ENCODE measurements around the gene KRTAP9-6. TPM values are rescaled to one million over a fixed set of nuclear protein-coding genes. Genes with fewer than 3 reads are reported as not detected.
"Not testable (repeated sequence)": the region's sequence is repeated elsewhere in the genome, so short reads cannot be mapped to it uniquely, and the experiment has no call there.

Gene KRTAP9-6
- total RNA-seq, 4 donors from 2014 or later, result not detected

DNA sequence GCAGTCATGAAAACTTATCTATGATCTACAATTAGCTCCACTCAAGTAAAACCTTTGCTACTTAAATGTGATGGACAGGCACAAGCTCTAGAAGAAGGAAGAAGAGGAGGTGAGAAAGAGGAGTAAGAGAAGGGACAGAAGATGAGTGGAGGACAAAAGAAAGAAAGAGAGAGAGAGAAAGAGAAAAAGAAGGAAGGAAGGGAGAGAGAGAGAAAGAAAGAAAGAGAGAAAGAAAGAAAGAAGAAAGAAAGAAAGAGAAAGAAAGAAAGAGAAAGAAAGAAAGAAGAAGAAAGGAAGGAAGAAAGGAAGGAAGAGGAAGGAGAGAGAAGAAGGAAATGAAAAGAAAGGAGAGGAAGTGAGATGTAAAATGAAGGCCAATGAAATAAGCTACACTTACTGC is 35.1 kb upstream of the KRTAP9-6 start:
- H3K27me3 ChIP-seq, result no peaks in the 10 kb centered on the region

GRCh38 chr17:41231731-41232130 is 33.4 kb upstream of the KRTAP9-6 start:
- no peaks in the 10 kb centered on the region for H3K27me3 ChIP-seq
- H3K27ac ChIP-seq, result no peak overlapping the region
- intact Hi-C loops (cut with DNase I; ENCODE audit: low total_unique reads), result no loop called here
- no peaks in the 10 kb centered on the region for H3K36me3 ChIP-seq
- no peaks in the 10 kb centered on the region for H3K4me1 ChIP-seq
- DNase-seq, result no peak
- H3K4me3 ChIP-seq, result no peak overlapping the region
- no peak for TF ChIP-seq POLR2A (IDR thresholded peaks at IDR 0.05)
- TF ChIP-seq, protein P1, sequence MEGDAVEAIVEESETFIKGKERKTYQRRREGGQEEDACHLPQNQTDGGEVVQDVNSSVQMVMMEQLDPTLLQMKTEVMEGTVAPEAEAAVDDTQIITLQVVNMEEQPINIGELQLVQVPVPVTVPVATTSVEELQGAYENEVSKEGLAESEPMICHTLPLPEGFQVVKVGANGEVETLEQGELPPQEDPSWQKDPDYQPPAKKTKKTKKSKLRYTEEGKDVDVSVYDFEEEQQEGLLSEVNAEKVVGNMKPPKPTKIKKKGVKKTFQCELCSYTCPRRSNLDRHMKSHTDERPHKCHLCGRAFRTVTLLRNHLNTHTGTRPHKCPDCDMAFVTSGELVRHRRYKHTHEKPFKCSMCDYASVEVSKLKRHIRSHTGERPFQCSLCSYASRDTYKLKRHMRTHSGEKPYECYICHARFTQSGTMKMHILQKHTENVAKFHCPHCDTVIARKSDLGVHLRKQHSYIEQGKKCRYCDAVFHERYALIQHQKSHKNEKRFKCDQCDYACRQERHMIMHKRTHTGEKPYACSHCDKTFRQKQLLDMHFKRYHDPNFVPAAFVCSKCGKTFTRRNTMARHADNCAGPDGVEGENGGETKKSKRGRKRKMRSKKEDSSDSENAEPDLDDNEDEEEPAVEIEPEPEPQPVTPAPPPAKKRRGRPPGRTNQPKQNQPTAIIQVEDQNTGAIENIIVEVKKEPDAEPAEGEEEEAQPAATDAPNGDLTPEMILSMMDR (IDR thresholded peaks at IDR 0.05), result no peak
- no peaks in the 10 kb centered on the region for H3K9me3 ChIP-seq

More for the DNA sequence above, 35.1 kb upstream of the KRTAP9-6 start:
- Histone ChIP-seq H3K27ac (no peak overlapping the region), H3K9me3 (no peaks in the 10 kb centered on the region), H3K4me3 (no peak overlapping the region), H3K4me1 (no peaks in the 10 kb centered on the region), H3K36me3 (no peaks in the 10 kb centered on the region)
- no peak for DNase-seq
- intact Hi-C loops (cut with DNase I; ENCODE audit: low total_unique reads), result no loop called here
- TF ChIP-seq, protein P1 (IDR thresholded peaks at IDR 0.05), result no peak
- no peak for TF ChIP-seq POLR2A (IDR thresholded peaks at IDR 0.05)

DNA sequence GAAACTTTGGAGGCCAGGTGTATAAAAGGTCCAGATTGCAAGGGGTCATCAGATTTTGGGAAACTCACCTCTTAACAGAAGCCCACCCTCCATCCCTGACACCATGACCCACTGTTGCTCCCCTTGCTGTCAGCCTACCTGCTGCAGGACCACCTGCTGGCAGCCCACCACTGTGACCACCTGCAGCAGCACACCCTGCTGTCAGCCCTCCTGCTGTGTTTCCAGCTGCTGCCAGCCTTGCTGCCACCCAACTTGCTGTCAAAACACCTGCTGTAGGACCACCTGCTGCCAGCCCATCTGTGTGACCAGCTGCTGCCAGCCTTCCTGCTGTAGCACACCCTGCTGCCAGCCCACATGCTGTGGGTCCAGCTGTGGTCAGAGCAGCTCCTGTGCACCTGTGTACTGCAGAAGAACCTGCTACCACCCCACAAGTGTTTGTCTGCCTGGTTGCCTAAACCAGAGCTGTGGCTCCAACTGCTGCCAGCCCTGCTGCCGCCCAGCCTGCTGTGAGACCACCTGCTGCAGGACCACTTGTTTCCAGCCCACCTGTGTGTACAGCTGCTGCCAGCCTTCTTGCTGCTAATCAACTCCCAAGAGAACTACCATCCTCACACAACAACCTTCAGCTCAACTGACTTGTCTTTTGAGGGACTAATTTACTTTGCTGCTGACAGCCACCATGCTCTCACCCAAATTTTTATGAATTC is 32.6 kb upstream of the KRTAP9-6 start, which contains the start of gene KRTAP9-3:
KRTAP9-3 (plus strand) TSS at position 51 of the 707 bp plus-strand sequence; CDS start at position 104, 53 bp downstream.
- H3K4me1 ChIP-seq; H3K36me3 ChIP-seq; DNase-seq; H3K27ac ChIP-seq; H3K27me3 ChIP-seq; H3K4me3 ChIP-seq; intact Hi-C loops (cut with DNase I; ENCODE audit: low total_unique reads); H3K9me3 ChIP-seq: not testable (repeated sequence)

DNA sequence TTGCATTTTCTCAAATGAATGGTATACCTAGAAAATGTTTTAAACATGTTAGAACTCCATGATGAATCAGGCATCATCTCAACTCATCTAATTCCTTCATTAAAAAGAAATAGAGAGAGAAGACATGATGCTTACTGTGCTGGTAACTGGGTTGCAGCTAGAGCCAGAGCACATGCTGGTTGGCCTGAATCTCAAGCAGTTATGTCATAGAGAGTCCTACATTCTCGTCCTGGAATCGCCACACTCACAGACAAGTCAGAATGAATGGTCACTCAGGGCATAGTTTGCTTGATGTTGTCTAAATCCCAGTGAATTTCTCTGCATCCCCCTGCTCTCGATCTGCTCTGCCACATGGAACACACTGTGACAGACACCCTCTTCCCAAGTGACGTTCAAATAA is 28.1 kb upstream of the KRTAP9-6 start:
- H3K4me3 ChIP-seq; DNase-seq; H3K27ac ChIP-seq; H3K36me3 ChIP-seq; H3K27me3 ChIP-seq; intact Hi-C loops (cut with DNase I; ENCODE audit: low total_unique reads); H3K9me3 ChIP-seq; H3K4me1 ChIP-seq: not testable (repeated sequence)

DNA sequence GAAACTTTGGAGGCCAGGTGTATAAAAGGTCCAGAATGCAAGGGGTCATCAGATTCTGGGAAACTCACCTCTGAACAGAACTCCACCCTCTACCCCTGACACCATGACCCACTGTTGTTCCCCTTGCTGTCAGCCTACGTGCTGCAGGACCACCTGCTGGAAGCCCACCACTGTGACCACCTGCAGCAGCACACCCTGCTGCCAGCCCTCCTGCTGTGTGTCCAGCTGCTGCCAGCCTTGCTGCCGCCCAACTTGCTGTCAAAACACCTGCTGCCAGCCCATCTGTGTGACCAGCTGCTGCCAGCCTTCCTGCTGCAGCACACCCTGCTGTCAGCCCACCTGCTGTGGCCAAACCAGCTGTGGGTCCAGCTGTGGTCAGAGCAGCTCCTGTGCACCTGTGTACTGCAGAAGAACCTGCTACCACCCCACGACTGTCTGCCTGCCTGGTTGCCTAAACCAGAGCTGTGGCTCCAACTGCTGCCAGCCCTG is 27.2 kb upstream of the KRTAP9-6 start, which contains the start of gene KRTAP9-8:
KRTAP9-8 (plus strand) TSS at position 51 of the 489 bp plus-strand sequence; CDS start at position 104, 53 bp downstream.
- H3K27me3 ChIP-seq; DNase-seq; intact Hi-C loops (cut with DNase I; ENCODE audit: low total_unique reads); H3K36me3 ChIP-seq; H3K9me3 ChIP-seq; H3K27ac ChIP-seq; H3K4me3 ChIP-seq; H3K4me1 ChIP-seq: not testable (repeated sequence)

GRCh38 chr17:41246995-41247787 is 18.0 kb upstream of the KRTAP9-6 start:
- H3K4me1 ChIP-seq; intact Hi-C loops (cut with DNase I; ENCODE audit: low total_unique reads); H3K27me3 ChIP-seq; H3K27ac ChIP-seq; DNase-seq; H3K36me3 ChIP-seq; H3K4me3 ChIP-seq; H3K9me3 ChIP-seq: not testable (repeated sequence)

GRCh38 chr17:41249637-41250240 is 15.4 kb upstream of the KRTAP9-6 start, which contains the start of gene KRTAP9-4:
KRTAP9-4 (plus strand) TSS chr17:41249687; CDS start chr17:41249721, 34 bp downstream.
- H3K27me3 ChIP-seq; H3K4me1 ChIP-seq; H3K36me3 ChIP-seq; H3K27ac ChIP-seq; H3K9me3 ChIP-seq; intact Hi-C loops (cut with DNase I; ENCODE audit: low total_unique reads); DNase-seq; H3K4me3 ChIP-seq: not testable (repeated sequence)

Measured in uterus (tissue), 4 donors.